DMS53 treated with DMSO at 0.1 percent for 48 hours (cell line): ENCODE results near the gene ITGB5.
A peak's percentile ranks its signal among the peaks of the same experiment; 100 is the strongest.

Experiments
- DNase-seq: peaks from one replicate; lab custom pipeline; 2025; ENCODE audit not compliant: unreplicated experiment; lab: John Stamatoyannopoulos, UW

The ITGB5 gene

GRCh38 chr3:124895756-124896155, 8.6 kb upstream of the ITGB5 start:
- no peak for DNase-seq

GRCh38 chr3:124893526-124893925, 6.4 kb upstream of the ITGB5 start:
- DNase-seq = no peak

GRCh38 chr3:124890573-124891190, 3.5 kb upstream of the ITGB5 start:
- no peak for DNase-seq

- DNase-seq = no peak
Observed at GRCh38 chr3:124888482-124889441, 1.6 kb upstream of the ITGB5 start.

GRCh38 chr3:124887932-124888298, 750 bp upstream of the ITGB5 start:
- no peak for DNase-seq

GRCh38 chr3:124886168-124887056, 753 bp downstream of the ITGB5 start:
- no peak for DNase-seq

GRCh38 chr3:124885466-124886167, 1.5 kb downstream of the ITGB5 start:
- DNase-seq = no peak

GRCh38 chr3:124884474-124885101, 2.6 kb downstream of the ITGB5 start:
- DNase-seq = no peak

GRCh38 chr3:124883766-124884473, 3.2 kb downstream of the ITGB5 start:
- no peak for DNase-seq

- no peak for DNase-seq
Observed at GRCh38 chr3:124882816-124883747, 4.1 kb downstream of the ITGB5 start.

GRCh38 chr3:124881976-124882697, 5.0 kb downstream of the ITGB5 start:
- DNase-seq = no peak

- no peak for DNase-seq
Observed at GRCh38 chr3:124879337-124879680, 7.9 kb downstream of the ITGB5 start.

- DNase-seq = peak; percentile 23
Observed at GRCh38 chr3:124878561-124879336, 8.4 kb downstream of the ITGB5 start.

- no peak for DNase-seq
Observed at GRCh38 chr3:124877674-124878073, 9.5 kb downstream of the ITGB5 start.

- no peak for DNase-seq
Observed at GRCh38 chr3:124876401-124876878, 10.7 kb downstream of the ITGB5 start.

- DNase-seq = no peak
Observed at GRCh38 chr3:124873226-124873625, 13.9 kb downstream of the ITGB5 start.

GRCh38 chr3:124867511-124867910, 19.7 kb downstream of the ITGB5 start:
- no peak for DNase-seq
